GM13976 (cell line): ENCODE results near the gene APEX1.
A peak's percentile ranks its signal among the peaks of the same experiment; 100 is the strongest.

Experiments
- DNase-seq: peaks from one replicate; pipeline ENCODE4 v3.0.0; 2012; ENCODE audit warnings: low spot score
- in situ Hi-C: fragments of 300-500 bp; cut with MboI; formaldehyde crosslinking; loops from one replicate; pipeline ENCODE4 v1.12.0; 2022; ENCODE audit warnings: low sequenced_read_pairs, mixed read lengths, inconsistent platforms; ENCODE audit not compliant: unreplicated experiment
- TF ChIP-seq, protein P1 (sequence below): IDR thresholded peaks from 2 replicates; pipeline ENCODE4 v1.5.1; 2012; ENCODE audit warnings: borderline replicate concordance, mild to moderate bottlenecking; ENCODE audit not compliant: insufficient read depth; ENCODE audit errors: extremely low read depth, missing control alignments, control extremely low read depth

APEX1 gene

DNA sequence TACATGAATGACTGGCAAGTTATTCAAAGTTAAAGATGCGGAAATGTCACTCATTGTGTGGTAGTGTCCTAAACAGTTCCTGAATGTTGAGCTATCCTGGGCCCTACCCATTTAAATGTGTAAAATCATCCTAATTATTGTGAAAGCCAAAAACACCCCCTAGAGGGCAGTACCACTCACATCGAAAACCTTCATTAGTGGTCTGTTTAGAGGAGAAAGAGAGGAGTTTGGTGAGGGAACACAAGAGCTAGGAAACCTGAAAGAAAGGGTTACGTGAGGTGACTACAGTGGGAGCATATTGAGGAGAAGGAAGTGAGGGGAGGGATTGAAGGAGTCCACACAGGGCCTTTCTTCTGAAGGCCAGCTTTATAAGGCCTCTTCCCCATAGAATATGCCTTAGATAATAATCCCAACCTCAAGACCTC is 39.2 kb upstream of the APEX1 start:
- TF ChIP-seq, protein P1, sequence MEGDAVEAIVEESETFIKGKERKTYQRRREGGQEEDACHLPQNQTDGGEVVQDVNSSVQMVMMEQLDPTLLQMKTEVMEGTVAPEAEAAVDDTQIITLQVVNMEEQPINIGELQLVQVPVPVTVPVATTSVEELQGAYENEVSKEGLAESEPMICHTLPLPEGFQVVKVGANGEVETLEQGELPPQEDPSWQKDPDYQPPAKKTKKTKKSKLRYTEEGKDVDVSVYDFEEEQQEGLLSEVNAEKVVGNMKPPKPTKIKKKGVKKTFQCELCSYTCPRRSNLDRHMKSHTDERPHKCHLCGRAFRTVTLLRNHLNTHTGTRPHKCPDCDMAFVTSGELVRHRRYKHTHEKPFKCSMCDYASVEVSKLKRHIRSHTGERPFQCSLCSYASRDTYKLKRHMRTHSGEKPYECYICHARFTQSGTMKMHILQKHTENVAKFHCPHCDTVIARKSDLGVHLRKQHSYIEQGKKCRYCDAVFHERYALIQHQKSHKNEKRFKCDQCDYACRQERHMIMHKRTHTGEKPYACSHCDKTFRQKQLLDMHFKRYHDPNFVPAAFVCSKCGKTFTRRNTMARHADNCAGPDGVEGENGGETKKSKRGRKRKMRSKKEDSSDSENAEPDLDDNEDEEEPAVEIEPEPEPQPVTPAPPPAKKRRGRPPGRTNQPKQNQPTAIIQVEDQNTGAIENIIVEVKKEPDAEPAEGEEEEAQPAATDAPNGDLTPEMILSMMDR = peak; percentile 12
- DNase-seq = peak; percentile 54
- in situ Hi-C loops = no loop called here

DNA sequence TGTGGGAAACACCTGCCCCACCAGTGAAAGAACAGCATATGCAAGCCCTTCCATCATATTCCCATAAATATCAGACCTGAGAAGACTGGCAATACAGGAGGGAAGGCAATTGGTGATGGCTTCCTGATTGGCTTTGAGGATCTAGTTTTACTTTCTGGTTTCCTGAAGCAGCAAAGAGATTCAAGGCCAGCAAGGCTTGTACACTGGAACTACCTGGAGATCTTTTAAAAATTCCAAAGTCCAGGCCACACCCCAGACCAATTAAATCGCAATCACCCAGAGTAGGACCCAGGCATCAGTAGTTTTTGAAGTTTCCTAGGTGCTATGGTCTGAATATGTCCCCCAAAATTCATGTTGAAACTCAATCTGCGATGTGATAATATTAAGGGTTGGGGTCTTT is 38.8 kb upstream of the APEX1 start:
- DNase-seq = no peak
- in situ Hi-C loops = no loop called here
- TF ChIP-seq, protein P1 = no peak

DNA sequence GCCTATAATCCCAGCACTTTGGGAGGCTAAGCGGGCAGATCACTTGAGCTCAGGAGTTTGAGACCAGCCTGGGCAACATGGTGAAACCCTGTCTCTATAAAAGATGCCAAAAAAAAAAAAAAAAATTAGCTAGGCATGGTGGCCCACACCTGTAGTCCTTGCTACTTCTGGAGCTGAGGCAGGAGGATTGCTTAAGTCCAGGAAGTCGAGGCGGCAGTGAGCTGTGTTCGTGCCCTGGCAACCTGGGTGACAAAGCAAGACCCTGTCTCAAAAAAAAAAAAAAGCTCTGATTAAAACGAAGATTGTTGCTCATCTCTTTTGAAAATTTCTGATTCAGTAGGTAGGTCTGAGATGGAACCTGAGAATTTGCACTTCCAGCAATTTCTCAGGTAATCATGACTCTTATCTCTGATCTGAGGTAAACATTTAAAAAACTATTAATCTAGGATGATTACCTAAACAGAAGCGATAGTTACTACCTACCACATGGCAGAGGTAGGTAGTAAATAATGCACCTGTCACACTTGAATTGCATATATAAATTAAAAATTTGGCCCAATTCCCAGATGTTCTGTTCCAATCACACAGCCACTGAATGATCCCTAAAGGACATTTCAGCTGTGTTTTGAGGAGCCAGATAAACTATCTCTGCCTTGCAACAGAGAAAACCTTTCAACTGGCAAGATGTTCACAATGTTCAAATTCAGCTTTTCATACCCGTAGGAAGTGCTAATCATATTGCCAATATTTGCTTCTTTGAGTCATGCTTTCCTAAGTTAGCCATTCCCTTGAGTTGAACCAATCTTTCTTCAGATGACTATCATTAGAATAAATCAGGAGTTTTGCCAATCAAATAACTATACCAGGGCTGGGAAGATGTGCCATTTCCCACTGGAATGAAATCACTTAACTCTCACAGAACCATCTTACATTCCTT is 37.5 kb upstream of the APEX1 start:
- in situ Hi-C loops = no loop called here
- DNase-seq = no peak
- TF ChIP-seq, protein P1 = no peak

DNA sequence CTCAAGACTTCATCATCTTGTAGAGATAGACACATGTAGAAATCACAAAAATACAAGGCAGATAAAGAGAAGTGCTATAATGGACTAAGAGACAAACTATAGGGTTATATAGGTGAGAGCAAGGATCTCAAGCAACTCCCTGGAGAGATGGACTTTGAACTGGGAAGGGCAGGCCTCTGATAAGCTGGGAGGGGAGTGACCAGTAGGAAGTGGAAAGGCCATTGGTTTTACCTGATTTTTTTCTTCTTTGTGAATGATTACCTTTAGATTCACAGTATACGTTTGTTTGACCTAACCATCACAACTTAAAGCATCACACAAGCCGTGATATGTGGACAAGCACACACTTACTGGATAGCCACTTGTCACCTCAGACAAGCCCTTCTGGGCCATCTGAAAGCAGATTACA is 36.5 kb upstream of the APEX1 start:
- no peak for DNase-seq
- in situ Hi-C loops = no loop called here
- TF ChIP-seq, protein P1 = no peak

DNA sequence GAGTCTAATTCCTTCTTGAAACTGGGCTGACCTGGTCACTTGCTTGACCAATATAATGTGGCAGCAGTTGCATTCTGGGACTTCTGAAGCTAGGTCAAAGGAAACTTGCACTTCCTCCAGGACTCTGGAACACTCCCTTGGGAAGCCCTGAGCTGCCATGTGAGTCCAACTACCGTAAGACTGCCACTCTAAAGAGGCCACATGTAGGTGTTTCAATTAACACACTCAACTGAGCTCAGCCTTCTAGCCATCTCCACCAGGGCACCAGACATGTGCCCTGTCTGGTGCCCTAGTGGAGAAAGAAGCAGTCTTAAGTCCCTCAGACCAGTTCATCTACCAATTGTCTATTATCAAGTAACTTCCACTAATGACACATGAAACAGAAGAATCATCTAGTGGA is 35.6 kb upstream of the APEX1 start:
- TF ChIP-seq, protein P1 = no peak
- in situ Hi-C loops = no loop called here

DNA sequence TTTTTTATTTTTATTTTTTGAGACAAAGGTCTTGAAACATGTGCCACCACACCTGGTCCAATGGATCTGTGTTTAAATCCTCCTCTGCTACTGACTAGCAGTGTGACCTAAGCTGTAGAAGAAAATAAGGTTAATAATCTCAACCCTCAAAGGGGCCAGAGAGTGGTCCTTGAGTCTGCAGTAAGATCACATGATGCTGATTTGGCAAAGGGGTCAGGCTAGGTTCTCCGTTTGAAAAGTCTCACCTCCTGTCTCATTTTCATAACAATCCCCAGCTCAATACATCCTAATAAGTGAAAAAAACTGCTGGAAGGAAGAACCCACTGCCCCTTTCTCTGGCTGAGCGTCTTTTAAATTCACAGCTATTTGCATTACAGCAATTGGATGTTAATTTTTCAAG is 33.8 kb upstream of the APEX1 start:
- in situ Hi-C loops = no loop called here
- TF ChIP-seq, protein P1 = no peak
- DNase-seq = no peak

More for the DNA sequence above, 35.6 kb upstream of the APEX1 start:
- DNase-seq = no peak
